Stimulated activated CD4-positive, alpha-beta T cell treated with anti-CD3 and anti-CD28 coated beads, Interleukin-1b, Interleukin-23, amount 100 ng/mL, for 4 hours (primary cell): ENCODE measurements around the gene FGD2.

ENCODE experiments used
- DNase-seq, 2 donors: peaks; one replicate each; pipeline ENCODE4 v3.0.0-alpha.2; 2020; ENCODE audit warnings: low read depth in 2 of 2

Gene FGD2

DNA sequence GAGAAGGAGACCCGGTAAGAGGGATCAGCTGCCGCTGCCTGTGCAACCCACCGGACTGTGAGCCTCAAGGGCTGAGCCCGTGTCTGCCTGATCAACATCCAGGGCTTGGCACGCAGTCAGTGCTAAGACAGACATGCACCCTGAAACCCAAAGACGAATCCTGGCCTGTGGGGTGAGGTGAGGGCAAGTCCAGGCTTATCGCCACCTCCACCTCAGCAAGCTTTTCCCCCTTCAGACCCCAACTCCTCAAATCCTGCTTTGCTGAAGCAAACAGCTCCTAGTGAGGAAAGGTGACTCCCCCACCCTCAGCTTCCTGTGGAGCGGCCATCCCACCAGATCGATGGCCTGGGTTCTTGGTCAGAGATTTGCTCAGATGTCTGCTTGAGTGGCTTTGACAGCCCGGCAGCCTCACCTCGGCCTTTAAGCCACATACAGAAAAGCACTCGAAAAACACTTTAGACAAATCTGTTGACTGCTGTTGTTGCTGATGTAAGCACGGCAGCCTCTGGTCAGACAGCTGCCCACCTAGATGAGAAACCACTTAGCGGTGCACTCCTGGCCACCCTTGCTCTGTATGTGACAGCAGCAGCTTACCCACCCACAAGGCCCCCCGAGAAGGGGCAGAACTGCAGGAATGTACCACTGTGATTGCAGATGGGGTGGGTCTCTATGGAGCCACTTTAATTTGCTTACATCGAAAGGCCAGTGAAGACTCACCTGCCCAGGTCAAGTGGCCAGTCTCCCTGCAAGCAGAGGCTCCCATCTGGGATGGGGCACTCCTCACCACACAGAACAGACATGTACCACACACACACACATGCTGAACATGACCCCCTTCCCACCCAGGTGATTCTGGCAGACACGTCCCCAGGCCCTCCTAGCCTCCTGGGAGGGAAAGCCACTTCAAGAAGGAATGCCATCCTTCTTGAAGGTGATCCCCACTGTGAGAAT, 34.3 kb upstream of the FGD2 start:
- DNase-seq = no peak

GRCh38 chr6:36971921-36972673, 33.4 kb upstream of the FGD2 start:
- no peak for DNase-seq

GRCh38 chr6:36973190-36973589, 32.3 kb upstream of the FGD2 start:
- DNase-seq = no peak

GRCh38 chr6:36973647-36974046, 31.8 kb upstream of the FGD2 start:
- DNase-seq = no peak

GRCh38 chr6:36975231-36976006, 30.0 kb upstream of the FGD2 start:
- no peak for DNase-seq

DNA sequence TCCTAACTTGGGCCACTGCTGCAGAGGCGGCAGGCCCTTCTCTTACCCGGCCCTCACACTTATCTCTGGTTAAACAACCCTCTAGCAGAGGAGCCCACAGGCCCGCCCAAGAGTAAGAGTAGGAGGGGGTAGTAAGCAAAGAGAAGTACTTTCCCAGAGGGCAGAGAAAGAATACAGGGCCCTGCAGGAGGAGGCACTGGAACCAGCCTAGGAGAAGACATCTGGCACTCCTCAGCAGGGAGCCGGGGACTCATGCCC, 29.5 kb upstream of the FGD2 start:
- DNase-seq = no peak

- DNase-seq = no peak
Measured at GRCh38 chr6:36976509-36976908, 28.9 kb upstream of the FGD2 start.

DNA sequence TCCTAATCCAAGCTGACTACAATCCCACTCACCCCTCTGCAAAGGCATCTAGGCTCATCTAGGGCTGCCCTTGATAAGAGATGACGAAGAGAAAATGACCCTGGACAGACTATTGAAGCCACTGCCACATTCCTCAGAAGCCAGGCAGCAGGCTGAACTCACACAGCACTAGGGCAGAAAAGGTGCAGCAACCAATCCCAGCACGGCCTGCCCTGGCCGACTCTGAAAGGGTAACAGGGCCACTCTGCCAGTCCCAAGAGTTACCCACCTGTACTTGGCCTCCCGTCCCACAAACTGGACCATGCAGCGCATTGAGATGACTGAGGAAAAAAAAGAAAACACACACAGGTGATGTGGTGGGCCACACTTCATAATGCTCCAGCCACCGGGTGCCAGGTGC, 28.5 kb upstream of the FGD2 start:
- DNase-seq = no peak

DNA sequence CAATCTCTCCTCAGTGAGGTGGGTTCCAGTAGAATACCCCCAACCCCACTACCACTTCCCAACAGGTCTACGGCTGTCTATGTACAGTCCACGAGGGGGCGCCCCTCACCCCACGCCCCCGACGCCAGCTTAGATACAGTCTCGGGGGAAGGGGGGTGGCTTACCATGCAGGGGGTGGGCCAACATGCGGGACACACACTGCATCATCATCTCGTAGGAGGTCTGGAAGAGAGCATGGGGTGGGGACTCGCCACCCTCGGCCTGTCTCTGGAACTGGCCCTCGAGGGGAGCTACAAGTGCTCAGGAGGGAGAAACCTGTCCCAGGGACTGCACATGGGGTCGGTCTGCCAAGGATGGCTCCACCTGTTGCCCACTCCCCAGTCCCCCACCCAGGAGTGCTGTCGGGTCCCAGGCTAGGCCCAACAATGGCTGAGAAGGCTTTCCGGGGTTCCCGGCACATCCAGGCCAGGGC, 27.9 kb upstream of the FGD2 start:
- DNase-seq = no peak

DNA sequence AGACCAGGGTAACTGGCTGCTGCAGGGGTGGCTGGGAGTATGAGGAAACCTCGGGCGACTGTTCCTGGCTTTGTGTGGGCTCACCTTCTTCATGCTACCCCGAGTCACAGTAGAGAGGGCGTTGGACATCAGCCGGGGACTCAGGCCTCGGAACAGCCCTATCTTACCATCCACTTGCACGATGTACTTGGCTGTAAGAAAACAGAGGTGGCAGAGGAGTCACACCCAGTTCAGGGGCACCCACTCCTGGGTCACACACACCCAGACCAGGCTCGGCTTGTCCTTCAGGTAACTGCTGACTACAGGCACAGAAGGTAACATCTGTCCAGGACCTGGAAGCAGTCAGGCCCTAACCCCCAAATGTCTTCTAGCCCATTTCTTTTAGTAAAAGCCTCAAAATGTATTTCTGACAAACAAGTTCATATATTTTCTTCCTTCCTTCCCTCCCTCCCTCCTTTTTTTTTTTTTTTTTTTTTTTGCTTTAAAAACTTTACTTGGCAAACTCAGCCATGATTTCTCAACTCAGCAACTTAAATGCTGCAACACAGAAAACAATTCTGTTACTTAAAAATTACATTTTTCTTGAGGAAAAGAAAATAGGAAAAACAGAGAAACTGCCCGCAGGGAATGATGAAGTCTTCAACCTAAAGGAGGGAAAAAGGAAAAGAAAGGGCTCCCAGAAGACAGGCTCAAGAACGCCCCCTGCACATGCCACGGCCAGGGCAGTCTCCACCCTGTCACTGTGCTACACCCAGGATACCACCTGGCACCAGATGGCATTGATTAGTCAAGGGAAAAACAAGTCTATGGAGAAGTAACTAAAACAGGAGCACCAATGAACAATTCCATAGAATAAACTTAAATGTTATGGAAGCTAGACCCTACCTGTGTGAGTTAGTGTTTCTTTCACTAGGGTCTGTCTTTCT, 26.8 kb upstream of the FGD2 start:
- DNase-seq = no peak

GRCh38 chr6:36979347-36979742, 26.1 kb upstream of the FGD2 start:
- DNase-seq = no peak

- no peak for DNase-seq
Measured at GRCh38 chr6:36980129-36980528, 25.3 kb upstream of the FGD2 start.

GRCh38 chr6:36980876-36981619, 24.4 kb upstream of the FGD2 start:
- DNase-seq = no peak

DNA sequence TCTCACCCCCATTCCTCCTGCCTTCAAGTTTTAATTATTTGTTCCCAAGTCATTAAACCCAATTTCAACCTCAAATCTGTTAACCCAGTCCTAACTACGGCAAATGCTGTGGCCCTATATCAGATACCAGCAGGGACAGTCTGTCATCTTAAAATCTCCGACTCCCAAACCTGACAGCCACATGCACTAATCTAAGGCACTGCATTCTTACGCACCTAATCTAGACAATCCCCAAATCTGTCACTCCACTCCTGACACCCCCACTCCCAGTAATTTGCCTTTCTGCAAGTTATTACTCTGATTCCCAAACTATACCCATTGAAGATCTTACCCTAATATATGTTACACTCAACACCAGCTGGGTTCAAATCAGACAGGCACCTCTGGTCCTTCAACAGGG, 21.9 kb upstream of the FGD2 start:
- DNase-seq = no peak

DNA sequence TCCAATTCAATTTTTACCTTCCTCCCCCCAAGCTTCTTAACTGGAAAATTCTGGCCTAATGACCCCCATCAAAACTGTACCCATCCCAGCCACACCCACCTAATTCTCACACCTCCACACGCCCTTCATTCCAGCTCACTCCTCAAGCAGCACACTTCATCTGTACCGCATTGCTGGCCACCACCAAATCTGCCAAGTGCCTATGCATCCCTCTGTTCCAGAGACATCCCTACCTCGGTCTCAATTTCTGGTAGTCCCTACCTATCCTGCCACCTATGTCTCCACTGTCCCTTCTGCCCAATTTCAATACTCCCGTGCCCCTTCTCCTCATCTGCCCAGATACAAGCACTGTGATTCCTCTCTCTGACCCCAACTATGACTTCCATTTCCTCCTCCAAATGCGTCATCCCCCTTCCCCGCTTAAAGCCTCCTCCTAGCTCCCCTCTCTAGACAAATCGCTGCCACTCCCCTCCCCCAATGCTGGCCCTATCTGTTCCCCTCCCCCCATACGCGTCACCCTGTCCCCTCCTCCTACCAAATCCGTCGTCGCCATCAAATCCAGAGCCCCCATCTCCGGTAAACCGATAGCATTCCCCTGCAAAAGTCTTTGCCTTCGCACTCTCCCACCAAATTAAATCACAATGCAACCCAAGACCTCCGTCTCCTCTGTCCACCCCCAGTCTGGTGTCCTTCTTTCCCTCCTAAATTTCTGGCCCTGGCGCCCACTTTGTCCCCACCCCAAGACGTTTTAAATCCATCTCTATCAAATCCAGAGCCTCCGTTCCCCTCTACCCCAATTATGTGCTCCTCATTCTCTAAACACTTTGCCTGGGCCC, 20.7 kb upstream of the FGD2 start:
- DNase-seq = peak; percentile 22 to 45

DNA sequence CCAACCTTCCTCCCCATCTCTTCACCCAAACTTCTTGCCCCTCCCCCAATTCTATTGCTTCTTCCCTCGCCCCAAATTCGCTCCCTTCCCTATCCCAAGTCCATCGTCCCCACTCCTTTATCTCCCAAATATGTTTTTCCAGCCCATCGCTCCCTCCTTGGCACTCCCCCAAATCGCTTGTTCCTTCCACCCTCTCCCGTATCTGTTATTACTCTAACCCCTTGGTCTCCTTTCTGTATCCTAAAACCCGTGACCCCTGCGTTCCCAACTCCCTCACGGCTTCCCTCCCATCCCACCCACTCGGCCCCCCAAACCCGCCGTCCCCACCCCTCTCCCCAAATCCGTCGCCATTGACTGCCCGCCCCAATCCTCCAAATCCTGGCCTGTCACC, 20.0 kb upstream of the FGD2 start:
- no peak for DNase-seq

DNA sequence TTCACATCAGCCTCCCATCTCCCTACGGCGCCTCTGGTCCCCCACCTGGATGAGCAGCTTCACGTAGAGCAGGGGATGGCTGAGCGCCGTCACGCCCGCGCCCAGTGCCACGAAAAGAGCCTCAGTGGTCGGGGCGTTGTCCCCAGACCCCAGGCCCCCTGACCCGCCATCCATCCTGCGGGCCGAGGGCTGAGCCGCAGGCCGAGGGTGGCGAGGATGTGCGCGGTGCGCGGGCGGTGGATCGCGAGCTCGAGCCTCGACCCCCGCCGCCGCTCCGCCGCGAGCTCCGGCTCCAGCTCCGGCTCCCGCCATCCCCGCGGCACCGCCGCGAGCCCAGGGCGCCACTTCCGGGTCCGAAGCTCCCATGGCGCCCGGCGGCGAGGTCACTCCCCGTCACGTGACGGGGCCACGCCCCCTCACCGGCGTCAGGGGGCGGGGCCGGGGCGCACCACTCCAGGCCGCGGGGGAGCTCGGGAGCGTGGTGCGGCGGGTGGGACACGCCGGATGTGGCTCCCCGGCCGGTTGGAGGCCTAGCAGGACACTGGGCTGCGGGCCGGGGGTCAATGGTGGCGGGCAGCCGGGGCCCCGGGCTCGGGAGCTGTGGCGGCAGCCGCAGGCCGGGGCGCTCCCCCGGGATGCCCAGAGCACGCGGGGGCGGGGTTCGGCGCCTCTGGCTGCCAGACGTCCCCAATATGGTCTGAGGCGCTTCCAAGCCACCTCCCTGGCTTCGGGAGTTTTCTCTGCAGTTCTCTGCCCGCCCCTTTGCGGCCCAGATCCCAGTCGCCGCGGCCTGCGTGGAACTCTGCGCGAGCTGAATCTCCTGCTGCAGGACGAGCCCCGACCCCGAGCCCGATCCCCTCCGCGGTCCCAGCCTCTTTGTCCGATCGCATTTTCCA, 19.4 kb upstream of the FGD2 start, which contains the start of gene MTCH1:
Gene MTCH1, minus strand, starts transcription at position 389 of the 896 bp plus-strand sequence. Its CDS starts 23 bp downstream, at position 366.
- peak; percentile 82 to 87 for DNase-seq

DNA sequence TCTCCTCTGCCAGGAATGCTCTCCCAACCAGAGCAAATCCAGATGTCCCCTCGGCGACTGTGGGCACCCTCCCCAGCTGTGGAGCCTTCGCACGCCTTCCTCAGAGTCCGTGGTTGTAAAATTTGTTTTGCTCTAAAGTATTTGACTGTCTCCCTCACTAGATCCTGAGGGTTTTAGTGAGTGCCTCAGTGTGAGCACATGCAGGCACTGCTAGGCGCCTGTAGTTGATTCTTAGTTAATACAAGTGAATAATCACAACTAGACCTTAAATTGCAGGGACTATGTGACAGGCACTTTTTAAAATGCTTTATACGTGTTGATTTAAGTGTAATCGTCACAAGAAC, 18.8 kb upstream of the FGD2 start:
- no peak for DNase-seq

- no peak for DNase-seq
Measured at GRCh38 chr6:36989264-36989663, 16.2 kb upstream of the FGD2 start.
